ENCODE data around the gene STPG1.
"Not testable (repeated sequence)": the region's sequence is repeated elsewhere in the genome, so short reads cannot be mapped to it uniquely, and the experiment has no call there.

The STPG1 gene, protein sequence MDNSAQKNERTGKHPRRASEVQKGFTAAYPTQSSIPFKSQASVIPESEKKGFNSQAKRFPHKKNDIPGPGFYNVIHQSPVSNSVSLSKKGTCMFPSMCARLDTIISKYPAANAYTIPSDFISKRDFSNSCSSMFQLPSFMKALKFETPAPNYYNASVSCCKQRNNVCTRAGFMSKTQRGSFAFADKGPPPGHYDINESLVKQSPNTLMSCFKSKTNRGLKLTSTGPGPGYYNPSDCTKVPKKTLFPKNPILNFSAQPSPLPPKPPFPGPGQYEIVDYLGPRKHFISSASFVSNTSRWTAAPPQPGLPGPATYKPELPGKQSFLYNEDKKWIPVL

DNA sequence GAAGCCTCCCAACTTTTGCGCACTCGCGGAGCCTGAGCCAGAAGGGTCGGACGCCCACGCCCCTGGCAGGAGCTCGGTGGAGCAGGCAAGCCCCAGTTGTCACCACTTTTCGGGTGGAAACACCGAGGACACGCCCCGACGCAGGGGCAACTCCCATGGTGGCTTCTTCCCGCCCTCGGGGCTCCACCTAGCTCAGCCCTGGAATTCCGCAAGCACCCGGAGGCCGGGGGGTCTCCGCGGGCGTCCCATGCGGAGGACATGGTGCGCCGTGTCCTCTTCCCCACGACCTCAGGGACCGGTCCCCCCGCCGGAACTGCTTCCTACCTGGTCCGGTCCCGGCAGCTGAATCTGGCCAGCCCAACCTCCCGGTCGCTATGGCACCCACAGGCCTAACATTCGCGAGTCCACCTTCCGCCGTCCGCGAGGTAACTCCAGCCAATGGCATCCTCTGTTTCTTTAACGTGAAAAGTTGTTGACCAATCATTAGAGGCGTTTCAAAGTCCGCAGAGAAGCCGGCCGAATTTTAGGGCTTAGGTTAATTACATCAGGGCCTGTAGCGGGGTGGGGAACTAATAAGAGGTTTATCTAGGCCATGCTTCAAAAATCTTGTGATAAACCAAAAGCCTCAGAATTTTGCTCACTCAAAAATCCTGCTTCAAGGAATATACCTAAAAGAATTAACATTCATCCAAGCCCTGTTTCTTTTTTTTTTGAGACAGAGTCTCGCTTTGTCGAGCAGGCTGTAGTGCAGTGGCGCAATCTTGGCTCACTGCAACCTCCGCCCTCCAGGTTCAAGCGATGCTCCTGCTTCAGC lies at the start of gene STPG1:
Gene STPG1, minus strand, starts transcription at position 433 of the 814 bp plus-strand sequence. CDS start 12,394 bp downstream, outside the sequence.
- peak; percentile 90 for DNase-seq

DNA sequence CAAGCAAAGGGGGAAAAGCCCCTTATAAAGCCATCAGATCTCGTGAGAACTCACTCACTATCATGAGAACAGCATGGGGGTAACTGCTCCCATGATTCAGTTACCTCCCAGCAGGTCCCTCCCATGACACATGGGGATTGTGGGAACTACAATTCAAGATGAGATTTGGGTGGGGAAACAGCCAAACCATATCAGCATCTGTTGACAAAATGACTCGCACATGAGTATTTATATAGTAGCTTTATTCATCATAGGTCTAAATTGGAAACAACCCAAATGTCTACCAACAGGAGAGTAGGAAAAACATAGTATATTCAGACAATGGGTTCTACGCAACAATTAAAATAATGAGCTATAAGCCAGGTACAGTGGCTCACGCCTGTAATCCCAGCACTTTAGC lies 48.5 kb upstream of the STPG1 start:
- not testable (repeated sequence) for DNase-seq

DNA sequence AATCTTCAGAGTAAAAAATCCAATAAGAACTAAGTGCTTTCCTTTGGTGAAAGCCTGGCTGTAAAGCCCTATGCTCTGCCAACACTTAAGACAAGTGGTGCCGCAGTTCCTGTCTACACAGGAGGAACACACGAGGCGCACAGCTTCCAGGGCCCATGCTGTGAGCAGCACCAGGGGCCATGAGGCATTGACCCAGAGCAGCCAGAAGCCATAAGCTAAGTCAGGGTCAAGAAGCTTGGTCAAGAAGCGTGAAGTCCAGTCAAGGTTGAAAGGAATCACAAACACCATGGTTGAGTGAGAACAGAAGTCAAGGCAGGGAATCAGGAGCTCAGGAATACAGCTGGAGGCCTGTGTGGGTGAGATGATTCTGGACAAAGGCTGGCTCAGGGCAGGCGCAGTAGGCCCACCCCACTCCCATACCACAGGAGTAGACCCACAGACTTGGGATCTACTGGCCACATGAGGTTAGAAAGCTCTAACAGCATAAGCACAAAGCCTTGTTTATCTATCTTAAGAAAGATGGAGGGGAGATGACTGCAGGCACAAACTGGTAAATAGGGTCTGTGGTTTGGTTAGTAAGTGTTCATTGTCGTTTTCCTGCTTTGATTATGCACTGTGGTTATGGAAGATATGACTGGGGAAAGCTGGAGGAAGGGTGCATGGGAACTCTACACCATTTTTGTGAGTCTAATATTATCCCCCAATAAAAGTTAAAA lies 46.1 kb upstream of the STPG1 start:
- DNase-seq = no peak

DNA sequence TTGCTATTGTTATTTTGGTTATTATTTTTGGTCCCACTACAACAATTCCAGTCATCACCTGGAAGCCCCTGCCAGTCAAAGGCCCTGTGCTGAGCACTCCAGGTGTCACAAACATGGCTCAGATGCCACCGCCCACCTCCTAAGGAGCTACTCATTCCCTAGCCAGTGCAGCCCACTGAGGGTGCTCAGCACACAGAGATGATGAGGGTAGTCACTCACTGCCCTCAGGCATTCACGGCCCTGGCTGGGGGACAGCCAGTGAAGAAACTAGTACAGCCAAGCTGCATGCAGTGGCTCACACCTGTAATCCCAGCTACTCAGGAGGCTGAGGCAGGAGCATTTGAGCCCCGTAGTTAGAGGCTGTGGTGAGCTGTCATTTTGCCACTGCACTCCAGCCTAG lies 44.3 kb upstream of the STPG1 start:
- no peak for DNase-seq

DNA sequence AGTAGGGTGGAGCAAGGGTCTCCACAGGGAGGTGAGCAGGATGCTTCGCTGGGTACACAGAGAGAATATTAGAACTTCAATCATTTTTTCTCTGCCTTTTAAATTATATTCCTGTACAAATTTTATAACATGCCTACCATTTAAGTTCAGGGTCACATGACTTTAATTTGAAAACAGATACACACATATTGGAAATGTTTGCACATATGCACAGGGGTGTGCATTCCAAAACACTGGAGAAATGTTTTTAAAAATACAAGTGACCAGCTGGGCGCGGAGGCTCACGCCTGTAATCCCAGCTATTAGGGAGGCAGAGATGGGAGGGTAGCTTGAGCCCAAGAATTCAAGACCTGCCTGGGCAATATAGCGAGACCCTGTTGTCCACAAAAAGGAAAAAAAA lies 41.7 kb upstream of the STPG1 start:
- no peak for DNase-seq

DNA sequence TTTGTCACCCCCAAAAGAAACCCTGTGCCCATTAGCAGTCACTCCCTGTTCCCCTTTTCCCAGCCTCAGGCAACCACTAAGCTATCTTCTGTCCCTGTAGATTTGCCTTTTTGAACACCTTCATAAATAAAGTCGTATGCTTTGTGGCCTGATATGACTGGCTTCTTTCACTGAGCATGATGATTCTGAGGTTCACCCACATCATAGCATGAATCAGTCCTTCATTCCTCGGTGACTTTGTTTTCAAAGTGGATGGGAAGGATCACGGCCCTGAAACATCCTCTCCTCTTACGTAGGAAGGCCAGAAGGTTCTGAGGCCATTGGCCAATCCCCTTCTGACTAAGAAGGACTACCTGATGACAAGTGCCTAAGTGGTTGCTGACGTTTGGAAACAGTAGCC lies 41.1 kb upstream of the STPG1 start:
- DNase-seq = peak; percentile 29

DNA sequence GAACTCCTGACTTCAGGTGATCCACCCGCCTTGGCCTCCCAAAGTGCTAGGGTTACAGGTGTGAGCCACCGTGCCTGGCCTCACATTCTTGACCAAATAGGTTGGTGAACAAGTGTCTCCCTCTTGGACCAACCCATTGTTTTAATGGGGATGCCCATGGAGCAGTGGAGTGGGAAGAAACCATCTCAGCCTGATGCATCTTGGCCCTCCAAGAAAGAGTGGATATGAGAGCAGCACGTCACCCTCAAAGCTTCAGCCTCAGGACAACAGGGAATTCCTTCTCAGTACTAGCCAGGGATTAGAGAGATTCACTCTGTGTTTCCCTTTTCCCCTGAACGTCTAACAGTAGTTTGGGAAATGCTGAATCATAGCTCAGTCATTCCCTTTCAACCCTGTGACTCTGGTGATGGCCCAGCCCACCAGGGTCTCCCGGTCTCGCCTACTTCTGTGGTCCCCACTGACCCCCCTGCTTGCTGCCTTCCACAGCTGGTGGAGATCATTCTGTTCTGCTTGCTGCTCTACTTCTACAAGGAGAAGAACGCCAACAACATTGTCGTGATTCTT lies 39.4 kb upstream of the STPG1 start:
- DNase-seq = no peak

DNA sequence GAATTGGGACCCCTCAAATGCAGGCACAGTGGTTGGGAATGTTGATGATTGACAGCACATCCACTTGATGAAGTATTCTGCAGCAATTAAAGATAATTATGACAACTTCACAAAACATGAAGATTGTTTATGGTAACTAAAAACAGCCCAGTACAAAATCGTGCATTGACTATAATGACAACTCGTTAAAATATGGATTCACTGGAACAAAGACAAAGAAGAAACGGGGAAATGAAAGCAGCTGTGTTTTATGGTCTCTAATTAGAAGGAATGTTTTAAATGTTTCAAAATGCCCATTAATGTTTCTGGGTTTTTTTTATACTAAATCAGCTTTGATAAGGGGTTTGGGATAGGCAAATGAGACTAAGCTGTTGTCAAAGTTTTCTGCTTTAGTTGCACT lies 38.2 kb upstream of the STPG1 start:
- DNase-seq = no peak

DNA sequence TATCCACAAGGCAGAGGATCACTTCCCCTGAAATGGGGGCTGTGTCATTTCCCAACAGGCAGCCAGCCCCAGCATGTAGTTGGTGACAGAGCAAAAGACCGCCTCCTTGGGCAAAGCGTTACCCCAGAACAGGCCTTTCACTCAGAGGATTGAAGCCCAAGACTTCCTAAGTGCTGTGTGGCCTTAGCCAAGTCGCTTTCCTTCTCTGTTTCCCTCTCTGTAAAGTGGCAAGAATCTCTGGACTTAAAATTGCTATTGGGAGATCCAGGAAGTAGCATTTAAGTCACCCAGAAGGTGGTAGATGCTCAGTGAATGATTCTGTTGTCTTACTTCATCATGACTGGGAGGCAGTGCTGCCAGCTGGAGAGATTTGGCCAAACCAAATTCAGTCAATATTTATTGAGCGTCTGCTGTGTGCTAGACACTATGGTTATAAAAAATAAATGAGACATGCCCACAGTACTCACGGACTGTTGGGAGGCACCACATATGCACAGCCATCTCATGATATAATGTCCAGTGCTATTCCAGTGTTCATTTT lies 37.3 kb upstream of the STPG1 start:
- no peak for DNase-seq

DNA sequence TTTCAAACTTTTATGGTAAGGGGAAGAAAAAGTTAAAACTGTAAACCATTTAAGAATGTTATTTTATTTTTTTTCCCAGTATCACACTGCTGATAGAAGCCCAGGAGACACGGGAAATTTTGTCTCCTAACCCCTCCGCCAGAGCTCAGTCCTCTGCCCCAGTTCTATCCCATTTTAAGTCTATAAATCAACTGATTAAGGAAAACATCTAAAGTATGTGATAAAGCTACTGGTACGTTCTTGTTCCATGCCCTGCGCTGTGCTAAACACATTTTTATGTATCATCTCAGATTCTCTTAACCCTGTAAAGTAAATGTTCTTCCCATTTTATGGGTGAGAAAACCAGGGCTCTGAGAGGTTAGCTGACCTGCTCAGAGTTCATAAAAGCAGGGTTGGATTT lies 36.7 kb upstream of the STPG1 start:
- DNase-seq = no peak

DNA sequence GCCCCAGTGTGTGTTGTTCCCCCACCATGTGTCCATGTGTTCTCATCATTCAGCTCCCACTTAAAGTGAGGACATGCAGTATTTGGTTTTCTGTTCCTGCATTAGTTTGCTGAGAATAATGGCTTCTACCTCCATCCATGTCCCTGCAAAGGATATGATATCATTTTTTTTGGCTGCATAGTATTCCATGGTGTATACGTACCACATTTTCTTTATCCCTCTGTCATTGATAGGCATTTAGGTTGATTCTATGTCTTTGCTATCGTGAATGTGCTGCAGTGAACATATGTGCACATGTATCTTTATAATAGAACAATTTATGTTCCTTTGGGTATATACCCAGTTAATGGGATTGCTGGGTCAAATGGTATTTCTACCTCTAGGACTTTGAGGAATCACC lies 32.9 kb upstream of the STPG1 start:
- DNase-seq = not testable (repeated sequence)

DNA sequence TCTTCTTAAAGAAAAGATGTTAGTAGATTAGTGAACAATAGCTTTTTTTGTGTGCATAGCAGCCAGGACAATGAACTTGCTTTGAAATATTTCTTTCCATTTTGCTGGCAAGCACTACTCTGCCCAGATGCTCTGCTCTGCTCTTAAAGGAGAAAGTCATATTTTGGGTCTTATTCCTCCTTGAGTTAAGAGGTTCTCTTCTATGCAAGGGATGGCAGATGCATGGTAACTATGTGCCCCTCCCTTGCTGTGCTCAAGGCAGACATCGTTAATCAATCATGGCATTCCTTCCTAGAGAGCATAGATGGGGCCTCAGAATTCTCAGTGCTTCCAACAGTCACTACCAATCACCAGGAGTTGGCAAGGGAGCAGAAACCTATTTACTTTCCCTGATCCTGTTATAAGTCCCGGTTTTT lies 29.7 kb upstream of the STPG1 start:
- DNase-seq = no peak

DNA sequence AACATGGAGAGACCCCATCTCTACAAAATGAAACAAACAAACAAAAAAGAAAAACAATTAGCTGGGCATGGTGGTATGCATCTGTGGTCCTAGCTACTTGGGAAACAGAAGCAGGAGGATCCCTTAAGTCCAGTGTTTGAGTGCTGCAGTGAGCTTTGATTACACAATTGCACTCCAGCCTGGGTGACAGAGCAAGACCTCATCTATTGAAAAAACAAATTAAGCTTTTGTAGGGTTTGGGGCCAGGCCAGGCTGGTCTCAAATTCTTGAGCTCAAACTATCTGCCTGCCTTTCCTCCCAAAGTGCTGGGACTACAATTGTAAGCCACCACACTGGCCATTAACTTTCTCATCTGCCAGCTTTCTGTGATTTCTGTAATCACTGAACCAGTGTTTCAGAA lies 29.2 kb upstream of the STPG1 start:
- DNase-seq = no peak

DNA sequence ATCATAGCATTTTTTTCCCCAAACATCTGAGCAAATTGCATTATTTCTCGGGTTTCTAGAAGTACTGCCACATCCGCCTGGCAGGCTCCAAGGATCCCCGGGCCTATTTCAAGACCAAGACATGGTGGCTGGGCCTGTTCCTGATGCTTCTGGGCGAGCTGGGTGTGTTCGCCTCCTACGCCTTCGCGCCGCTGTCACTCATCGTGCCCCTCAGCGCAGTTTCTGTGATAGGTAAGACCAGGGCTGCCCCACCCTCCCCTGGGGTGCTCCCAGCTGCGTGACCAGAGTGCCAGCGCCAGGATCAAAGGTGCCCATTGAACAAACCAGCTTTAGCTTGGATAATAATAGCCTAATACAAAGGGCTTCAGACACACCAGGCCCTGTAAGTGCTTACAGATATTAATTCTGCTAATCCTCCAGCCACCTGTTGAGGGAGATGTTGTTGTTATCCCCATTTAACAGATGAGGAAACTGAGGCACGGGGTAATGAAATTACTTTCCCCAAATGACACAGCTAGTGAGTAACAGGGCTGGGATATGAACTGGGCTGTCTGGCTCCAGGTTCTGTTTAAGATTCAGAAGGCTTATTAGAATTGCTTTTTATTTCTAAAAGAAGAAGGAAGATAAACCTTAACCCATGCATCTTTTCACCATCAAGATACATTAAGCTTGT lies 28.6 kb upstream of the STPG1 start:
- DNase-seq = no peak

DNA sequence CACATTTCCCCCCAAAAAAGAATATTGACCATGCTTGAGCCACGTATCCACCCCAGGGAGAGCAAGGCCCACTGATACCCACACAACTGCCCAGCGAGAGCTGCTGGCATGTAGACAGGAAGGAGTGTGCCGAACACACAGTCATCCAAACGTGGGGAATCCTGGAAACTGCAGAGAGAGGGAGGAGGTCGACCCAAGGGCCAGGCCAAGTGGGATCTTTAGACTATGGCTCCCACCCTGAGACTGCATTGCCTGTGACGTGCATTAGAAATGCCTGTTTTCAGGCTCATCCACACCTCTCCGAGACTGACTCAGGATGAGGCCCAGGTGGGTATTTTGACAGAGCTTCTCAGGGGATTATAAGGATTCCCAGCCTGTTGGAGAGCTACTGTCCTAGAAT lies 27.9 kb upstream of the STPG1 start:
- no peak for DNase-seq

DNA sequence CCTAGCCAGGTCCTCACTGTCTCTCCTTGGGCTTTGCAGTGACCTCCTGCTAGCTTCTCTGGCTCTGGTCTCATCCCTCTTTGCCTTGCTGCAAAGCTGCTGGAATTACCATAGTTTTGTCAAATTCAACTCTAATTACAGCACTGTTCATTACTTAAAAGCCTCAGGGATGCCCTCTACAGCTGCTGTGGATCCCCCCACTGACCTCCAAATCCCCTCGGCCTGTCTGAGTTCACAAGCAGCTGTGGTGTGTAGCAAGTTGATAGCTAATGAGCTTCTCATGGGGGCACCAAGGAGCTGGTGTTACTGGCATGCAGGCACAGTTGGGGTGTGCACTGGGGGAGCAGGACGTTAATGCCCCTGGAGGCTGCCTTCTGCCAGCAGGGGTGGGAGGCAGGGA lies 26.9 kb upstream of the STPG1 start:
- no peak for DNase-seq

DNA sequence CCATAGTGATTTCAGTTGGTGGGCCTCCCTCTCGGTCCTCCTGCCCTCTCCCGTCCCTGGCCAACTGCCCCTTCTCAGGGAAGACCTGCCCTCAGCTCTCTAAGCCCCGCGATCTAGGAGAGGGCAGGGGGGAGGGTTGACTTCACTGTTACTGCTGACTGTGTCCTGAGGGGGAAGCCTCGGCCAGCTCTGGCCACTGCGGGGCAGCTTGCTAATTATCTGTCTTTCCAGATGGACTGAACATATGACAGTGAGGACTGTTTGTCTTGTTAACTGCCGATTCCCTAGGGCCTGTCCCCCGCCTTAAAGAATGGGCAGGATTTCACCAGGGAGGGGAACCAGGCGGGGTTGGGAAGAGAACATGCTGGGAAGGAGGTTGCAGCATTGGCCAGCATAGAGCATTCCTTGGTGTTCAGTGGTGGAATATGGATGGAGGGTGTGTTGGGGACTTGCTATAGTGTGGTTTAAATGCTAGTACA lies 24.9 kb upstream of the STPG1 start:
- no peak for DNase-seq

DNA sequence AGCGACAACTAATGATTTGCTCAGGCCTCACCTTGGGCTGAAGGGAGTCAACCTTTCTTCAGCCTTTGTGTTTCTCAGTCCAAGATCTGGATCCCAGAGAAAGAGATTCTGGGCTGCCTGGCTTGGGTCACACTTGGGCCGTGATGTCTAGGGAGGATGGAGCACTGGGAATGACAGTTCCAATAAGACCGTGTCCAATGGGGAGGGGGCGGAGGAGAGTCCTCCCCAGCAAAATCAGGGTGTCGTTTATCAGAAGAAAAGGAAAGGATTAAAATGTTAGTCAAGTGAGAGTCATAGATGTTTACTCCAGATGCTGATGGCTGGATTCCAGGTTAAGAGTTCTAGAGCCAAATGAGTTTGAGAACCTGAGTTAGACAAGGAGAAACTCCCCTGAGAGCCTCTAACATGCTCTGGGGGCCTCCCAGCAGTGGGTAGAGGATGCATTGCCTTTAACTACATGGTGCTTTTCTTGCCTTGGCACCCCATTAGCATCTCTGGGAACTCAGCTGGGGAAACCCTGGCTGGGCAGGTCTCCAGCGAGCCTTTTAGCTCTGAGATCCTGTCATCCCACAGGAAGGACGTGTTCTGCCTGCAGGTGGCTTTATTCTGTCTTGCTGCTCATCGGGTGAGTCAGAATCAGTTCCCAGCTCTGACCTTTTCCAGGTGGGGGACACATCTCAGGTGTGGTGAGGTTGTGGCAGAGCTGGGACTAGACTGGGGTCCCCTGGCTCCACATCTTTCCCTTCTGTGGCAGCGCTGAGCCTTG lies 24.2 kb upstream of the STPG1 start:
- no peak for DNase-seq

DNA sequence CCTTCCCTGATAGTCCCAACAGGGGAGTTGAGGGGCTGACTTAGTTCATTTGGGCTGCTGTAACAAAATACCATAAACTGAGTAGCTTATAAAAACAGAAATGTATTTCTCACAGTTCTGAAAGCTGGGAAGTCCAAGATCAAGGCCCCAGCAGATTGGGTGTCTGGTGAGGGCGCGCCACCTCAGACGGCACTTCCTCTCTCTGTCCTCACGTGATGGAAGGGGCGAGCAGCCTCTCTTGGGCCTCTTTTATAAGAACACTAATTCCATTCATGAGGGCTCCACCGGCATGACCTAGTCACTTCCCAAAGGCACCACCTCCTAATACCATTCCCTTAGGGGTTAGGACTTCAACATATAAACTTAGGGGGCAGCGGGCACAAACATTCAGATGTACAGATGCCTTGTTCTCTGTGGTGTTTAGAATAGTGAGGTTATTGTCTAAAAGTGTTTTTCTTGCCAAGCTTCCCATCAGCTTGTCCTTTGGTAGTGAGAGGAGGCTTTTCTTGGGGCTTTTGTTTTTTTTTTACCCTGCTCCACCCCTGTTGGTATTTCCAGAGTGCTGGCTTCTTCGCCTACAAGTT lies 22.3 kb upstream of the STPG1 start:
- DNase-seq = no peak

DNA sequence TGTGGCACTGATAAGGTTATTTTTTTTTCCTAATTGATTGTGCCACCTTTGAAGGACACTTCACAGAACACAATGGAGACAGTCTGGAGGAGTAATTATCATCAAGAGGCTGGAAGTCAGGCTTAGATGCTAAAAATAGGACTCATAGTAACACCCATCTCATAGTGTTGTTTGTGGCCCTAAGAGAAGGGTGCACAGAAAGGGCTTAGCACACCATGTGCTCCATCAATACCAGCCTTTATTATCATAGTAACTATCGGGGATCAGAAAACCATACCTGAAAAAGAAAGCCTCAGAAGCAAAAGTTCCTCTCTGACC lies 13.9 kb upstream of the STPG1 start:
- no peak for DNase-seq
